SHP77 treated with DMSO at 0.1 percent for 48 hours (cell line): ENCODE data around the gene NPHS1.
"Not testable (repeated sequence)": the region's sequence is repeated elsewhere in the genome, so short reads cannot be mapped to it uniquely, and the experiment has no call there.

ENCODE experiments used
- DNase-seq: peaks from one replicate; lab custom pipeline; 2025; lab: John Stamatoyannopoulos, UW

Gene NPHS1

DNA sequence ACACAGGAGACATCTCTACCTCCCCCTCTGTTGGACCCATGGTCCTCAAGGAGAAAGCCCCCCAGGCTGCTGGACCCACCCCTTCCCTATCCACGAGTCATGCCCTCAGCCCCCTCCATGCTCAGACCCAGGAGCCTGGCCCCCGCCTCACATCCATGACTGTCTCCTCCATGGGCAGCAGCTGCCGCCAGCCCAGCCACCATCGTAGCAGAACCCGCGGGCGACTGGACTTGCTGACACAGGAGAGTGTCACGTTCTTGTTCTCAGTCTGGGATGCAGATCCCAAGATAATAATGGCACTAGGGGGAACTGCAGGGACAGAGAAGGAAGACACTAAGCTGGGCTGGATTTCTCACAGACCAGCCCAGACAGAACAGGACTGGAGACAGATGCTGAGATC, 3.8 kb downstream of the NPHS1 start:
- DNase-seq: no peak

DNA sequence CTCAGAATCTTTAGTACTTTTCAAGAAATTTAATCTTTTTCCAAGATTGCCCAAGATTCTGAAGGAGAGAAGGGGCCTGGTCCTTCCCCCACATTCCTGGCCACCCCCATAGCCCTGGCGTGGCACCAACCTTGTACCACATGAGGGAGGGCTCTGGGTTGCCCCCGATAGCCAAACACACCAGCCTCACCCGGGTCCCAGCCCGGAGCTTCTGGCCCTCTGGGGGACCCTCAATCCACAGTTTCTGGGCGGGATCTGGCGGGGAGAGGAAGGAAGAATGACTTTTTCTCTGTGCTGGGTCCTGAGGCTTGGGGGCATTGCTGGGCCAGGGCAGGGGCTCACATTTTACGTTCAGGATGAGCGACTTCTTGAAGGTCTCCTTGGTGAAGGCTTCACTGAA, 4.4 kb downstream of the NPHS1 start:
- no peak for DNase-seq

DNA sequence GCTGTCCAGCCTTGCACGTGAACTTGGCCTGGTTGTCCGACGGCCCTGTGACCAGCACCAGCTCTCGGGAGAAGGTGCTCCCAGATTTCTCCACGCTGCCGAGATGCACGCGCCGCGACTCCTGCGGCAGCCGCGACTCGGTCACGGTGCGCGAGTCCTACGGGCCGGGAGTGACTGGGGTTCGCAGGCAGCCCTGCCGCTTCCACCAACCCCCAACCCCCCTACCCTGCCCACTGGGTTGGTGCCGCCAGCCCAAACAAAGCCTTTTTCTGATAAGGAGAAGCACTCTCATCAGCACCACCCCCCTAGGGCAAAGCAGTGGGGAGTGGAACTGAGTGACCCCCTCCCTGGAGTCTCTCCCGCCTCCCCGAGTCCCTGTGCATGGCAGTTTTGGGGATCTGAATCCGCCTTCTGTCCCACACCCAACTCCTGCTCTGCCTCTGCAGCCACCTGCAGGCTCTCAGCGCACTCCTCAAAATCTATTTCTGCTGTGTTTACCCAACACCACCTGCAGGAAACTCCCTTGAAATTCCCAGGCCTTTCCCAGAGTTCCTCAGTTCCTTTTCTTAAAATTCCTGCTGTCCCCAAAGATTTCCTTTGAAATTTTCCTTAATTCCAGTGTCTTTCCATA, 6.2 kb downstream of the NPHS1 start:
- DNase-seq: peak; percentile 47

DNA sequence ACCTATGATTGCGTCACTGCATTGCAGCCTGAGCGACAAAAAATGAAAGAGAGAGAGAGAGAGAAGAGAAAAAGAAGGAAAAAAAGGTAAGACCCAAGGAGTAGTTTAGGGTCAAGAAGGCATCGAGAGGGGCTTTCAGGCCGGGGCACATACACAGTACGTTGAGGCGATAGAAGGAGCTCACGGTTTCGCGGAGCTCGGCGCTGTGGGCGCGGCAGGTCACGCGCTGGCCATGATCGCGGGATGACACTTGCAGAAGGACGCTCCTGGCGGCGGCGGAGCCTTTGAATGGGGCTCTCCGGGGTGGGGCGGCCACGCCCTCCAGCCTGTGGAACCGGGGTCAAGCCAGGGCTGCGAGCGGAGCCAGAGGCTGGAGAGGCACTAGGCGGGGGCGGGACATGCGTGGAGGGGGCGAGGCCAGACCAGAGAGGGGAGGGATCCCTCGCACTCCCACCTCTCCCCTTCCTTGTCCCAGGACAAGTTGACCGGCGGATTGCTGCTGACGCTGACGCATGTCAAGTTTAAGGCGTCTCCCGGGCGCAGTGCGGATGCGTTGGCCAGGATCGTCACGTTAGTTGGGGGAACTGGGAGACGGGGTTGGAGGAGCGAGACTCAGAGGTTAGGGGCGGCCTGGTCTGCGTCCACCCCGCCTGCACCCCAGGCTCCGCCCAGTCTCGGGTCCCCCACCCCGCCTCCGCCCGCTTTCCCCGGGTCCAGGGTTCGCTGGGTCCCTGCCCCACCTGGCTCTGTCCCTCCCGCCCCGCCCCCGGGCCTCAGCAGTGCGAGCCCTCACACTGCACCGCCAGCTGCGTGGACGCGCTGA, 6.9 kb downstream of the NPHS1 start:
- DNase-seq: no peak

DNA sequence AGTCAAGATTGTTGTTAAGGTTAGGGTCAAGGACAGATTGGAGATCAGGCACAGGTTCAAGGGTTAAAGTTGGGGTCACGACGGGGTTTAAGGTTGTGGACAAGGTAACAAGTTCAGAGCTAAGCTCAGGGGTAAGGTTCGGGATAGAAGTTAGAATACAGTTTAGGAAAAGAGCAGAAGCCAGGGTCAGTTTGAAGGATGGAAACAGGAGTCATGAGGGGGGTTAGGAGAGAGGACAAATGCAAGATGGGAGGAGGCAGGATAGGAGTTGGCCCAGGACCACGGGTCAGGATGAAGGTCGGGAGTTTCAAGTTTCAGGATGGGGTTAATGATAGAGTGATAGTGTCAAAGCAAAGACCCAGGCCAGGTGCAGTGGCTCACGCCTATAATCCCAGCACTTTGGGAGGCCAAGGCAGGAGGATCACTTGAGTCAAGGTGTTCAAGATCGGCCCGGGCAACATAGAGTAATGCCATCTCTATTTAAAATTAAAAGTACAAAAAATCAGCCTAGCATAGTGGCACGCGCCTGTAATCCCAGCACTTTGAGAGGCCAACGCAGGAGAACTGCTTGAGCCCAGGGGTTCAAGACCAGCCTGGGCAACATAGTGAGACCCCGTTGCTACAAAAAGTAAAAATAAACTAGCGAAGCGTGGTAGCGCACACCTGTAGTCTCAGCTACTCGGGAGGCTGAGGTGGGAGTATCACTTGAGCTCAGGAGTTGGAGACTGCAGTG, 7.7 kb downstream of the NPHS1 start:
- DNase-seq: no peak

DNA sequence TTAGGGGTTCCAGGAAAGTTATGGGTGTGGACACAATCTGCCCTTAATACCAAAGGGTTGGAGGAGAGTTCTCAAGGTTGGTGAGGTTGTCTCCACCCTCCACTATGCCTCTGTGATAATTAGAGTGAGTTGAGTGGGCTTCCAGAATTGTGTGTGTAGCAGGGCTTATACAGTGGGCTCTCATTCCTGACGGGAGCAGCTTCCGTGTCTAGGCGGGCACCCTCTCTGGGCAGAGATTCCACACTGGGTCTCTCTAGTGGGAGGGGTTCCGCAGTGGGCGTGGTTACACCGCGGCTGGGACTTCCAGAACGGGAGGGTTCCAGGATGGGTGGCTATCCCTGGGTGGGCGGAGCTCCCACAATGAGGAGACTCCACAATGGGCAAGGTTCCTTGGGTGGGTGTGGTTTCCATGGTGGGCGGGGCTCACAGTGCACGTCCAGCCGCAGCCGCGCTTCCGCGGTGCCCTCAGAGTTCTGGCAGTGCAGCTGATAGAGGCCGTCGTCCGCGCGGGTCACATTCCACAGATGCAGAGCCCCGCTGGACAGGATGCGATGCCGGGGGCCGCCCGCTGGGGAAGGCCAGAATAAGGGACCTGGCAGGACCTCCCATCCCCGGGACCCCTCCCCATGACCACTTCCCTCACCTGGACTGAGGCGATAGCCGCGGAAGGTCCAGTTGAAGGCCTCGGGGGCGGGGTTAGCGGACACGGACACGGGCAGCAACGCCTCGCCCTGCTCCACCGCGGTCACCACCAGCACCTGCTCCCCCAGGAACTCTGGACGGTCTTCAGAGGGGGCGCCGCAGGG, 8.4 kb downstream of the NPHS1 start:
- no peak for DNase-seq

DNA sequence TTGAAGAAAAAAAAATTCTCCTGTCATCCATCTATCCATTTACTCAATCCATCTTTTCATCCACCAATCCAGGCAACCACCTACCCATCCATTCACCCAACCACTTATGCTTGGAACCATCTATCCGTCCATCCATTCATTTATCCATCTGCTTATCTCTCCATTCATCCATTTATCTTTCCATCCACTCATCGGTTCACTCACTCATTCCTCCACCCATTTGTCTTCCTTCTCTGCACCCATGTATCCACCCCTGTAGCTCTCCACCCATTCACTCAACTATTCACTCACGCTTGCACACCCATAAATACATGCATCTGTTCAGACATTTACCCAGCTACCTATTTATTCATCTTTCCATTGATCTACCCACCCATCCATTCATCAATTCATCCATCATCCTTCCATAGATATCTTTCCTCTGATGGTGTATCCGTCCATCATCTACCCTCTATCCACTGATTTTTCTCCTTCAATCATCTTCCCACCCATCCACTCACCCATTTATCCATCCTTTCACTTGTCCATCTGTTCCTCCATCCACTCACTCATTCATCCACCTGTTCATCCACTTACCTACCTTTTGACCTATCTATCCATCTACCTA, 9.5 kb downstream of the NPHS1 start:
- DNase-seq: no peak

DNA sequence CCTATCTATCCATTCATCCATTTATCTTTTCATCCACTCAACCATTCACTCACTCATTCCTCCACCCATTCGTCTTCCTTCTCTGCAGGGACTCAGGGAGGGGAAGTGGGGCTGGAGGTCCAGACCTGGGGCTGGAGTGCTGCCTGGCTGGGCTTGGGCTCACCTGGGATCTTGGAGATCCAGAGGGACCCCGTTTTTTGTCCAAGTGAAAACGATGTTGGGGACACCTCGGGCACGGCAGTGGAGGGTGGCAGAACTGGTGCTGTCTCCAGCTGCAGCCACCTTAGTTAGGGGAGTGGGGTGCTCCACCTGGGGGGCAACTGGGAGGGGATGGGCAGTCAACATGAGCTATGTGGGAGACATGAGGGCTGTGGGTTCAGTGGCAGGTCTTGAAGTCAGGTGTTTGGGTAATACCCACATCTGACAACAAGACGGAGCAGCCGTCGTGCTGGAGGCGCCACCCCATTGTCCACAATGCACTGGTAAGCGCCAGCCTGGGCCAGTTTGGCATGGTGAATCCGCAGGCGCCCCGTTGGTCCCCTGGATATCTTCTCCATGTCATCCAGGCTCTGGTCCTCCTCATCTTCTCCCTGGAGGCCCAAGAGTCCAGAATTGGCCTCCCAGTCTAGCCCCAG, 10.2 kb downstream of the NPHS1 start:
- DNase-seq: no peak

DNA sequence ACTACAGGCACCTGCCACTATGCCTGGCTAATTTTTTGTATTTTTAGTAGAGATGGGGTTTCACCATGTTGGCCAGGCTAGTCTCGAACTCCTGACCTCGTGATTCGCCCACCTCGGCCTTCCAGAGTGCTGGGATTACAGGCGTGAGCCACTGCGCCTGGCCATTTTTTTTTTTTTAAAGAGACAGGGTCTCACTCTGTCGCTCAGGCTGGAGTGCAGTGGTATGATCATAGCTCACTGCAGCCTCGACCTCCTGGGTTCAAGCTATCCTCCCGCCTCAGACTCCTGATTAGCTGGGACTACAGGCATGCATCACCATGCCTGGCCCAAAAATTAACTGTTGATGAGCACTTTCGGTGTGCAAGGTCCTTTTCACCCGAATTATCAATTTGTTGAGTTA, 16.2 kb downstream of the NPHS1 start:
- DNase-seq: not testable (repeated sequence)

DNA sequence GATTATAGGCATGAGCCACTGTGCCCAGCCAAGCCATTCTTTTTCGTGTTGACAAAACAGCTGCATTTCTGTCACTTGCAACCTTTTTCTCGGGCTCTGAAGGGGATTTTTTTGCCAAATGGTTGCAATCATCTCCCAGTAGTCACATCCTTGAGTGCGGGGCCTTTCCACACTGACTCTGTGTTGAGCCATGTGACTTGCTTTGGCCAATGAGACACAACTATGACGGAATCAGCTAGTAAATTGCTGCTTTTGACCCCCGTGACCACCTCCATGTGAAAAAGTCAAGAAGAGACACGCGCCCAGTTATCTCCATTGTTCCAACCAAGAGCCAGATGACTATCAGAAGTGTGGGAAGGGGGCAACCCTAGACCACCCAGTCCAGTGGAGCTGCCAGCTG, 18.3 kb downstream of the NPHS1 start:
- DNase-seq: no peak

DNA sequence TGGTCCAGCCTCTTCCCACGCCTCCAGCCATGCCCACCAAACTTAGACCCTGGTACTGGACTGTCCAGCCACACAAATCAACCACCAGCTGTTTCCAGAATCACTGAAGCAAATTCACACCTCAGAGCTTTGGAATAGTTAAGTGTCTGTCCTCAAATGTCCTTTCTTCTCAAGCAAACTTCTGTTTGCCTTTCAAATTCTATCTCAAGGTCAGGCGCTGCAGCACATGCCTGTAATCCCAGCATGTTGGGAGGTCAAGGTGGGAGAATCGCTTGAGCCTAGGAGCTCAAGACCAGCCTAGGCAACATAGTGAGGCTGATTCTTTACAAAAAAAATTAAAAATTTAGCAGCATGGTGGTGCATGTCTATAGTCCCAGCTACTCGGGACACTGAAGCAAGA, 20.2 kb downstream of the NPHS1 start:
- DNase-seq: no peak

DNA sequence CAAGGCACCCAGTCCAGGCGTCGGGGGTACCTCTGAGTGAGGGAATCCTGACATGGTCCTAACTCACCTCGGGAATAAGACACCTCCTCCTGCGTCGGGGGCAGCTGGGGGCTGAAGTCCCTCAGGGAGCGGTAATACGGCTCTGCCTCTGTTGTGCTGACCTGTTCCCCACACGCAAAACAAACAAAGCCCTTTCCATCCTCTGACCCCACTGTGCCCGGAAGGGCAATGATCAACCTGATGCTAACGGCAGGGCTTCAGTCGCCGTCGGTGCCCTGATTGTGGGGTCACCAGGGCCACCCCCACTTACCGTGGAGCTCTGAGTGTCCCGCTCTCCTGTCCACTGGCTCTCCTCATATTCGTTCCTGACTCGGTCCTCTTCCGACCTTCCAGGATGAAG, 21.3 kb downstream of the NPHS1 start:
- no peak for DNase-seq

DNA sequence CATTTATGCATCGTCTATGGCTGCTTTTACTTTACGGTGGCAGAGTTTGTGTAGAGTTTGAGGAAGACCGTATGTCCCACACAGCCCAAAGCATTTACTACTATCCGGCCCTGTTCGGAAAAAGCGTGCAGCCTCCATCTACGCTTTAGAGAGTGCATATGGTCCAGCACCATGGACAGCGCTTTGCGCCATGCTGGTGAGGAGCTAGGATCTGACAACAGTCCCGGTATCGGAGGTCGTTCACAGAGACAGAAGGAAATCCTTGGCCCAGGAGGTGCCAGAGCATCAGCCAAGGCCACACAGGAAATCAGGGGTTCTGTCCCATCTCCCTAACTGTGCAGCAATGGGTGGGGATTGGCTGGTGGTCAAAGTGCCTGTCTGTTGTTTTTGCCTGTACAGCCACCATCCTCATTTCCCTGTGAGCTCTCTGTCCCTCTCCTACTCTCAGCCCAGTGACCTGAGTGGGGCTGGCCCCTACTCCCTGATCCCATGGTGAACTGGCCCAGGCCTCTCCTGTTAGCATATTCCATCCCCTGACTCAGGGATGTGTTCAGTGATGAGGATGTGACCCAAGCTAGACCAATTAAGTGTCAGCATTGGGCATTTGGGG, 23.5 kb downstream of the NPHS1 start:
- DNase-seq: no peak

DNA sequence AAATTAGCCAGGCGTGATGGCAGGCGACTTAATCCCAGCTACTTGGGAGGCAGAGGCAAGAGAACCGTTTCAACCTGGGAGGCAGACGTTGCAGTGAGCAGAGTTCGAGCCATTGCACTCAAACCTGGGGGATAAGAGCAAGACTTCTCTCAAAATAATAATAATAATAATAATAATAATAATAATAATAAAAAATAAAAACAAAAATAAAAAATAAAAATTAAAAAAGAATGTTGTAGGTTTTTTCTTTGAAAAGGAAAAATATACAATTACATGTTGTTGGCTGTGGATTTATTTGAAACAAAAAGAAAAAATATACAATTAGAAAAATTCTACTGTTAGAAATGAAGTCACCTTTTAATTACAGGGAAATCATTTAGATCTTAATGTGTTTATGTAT, 28.2 kb downstream of the NPHS1 start:
- DNase-seq: no peak

DNA sequence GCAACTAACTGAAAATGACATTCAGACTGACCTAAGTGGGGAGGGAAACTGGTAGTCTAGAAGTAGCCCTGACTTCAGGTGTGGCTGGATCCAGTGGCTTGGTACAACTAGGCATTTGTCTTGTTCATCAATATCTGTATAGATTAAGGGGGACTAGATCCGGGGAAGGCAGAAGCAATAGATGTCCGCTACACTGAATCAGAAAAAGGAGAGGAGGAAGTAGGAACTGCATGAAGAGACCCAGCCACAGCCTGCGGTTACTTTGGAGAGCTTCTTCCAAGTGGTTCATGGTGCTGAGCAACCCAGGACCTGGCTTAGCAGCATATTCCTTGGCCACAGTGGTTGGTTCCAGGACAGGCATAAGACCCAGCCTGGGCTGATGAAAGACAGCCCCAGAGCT, 29.7 kb downstream of the NPHS1 start:
- no peak for DNase-seq

DNA sequence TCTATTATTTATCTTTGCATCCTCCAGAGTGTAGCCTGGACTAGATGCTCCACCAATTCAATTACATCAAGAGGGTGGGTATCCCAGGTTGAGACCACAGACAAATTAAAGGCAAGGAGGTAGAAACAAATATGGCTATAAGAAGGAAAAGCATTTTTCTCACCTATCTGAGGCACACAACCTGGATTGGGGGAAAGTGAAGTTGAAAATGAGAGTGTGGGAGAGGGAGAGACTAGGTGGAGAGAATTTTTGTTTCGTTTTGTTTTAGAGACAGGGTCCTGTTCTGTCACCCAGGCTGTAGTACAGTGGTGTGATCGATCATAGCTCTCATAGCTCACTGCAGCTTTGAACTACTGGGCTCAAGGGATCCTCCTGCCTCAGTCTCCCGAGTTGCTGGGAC, 33.9 kb downstream of the NPHS1 start:
- DNase-seq: no peak

DNA sequence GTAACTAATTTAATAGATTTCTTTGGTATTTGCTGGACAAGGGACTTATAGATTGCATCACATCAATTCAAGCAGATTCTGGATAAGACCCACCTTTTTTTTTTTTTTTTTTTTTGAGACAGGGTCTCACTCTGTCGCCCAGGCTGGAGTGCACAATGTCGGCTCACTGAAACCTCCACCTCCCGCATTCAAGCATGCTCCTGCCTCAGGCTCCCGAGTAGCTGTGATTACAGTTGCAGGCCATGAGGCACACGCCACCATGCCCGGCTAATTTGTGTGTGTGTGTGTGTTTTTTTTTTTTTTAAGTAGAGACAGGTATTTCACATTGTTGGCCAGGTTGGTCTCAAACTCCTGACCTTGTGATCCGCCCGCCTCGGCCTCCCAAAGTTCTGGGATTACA, 35.5 kb downstream of the NPHS1 start:
- DNase-seq: no peak

DNA sequence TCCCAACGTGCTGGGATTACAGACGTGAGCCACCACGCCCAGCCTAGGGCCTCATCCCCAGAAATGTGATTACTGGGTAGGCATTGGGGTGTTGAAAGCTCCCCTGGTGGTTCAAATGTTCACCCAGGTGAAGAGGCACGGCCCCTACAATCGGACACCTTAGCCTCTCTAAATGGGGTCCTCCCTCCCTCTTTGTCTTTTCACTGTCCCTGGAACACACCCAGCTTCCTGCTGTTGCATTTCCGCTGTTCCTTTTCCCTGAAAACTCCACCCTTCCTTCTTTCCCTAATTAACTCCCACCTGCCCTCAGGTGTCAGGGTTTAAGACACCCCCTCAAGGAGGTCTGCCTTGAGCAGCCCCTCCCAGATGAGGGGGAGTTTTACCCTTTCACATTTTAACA, 36.0 kb downstream of the NPHS1 start:
- DNase-seq: no peak

DNA sequence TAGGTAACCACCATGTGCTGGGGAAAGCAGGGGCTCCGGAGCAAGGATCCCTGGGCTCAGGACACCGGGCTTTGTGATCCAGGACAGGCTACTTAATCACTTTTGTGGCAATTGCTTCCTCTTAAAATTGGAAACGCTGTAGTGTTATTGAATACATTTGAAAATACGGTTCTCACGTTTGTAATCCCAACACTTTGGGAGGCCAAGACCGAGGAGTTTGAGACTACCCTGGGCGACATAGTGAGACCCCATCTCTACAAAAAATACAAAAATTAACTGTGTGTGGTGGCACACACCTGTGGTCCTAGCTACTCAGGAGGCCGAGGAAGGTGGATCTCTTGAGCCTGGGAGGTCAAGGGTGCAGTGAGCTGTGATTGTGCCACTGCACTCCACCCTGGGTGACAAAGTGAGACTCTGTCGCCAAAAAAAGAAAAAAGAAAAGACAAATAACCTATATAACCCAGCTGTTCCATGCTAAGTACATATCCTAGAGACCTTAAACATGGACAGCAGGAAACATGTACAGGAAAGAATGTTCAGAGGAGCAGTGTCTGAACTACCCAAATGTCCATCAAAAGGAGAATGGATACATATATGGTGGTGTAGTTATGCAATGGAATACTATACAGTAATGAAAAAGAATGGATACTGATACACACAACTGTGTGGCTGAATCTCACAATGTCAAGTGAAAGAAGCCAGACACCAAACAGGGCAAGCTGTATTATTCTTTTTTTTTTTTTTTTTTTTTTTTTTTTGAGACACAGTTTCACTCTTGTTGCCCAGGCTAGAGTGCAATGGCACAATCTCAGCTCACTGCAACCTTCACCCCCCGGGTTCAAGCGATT, 39.0 kb downstream of the NPHS1 start:
- DNase-seq: no peak
